B cell (primary cell): ENCODE data around the gene IL3RA. TPM values are rescaled to one million over a fixed set of nuclear protein-coding genes. Genes with fewer than 3 reads are reported as not detected.
A peak's percentile ranks its signal among the peaks of the same experiment; 100 is the strongest.

Experiments
- ATAC-seq: fragments of 200-7000 bp; cut with Tn5 transposase; one replicate; pipeline ENCODE4 v1.10.0; 2021; ENCODE audit warnings: low read depth, mild to moderate bottlenecking, moderate number of reproducible peaks, moderate library complexity
- CTCF ChIA-PET: fragments of 350-600 bp; sonication (Branson Sonifier 250); formaldehyde crosslinking; loops from one replicate; lab custom pipeline; 2021; ENCODE audit warnings: antibody characterized with exemption, inconsistent platforms; lab: Charles Lee
- POLR2A ChIA-PET: fragments of 350-600 bp; sonication (Branson Sonifier 250); formaldehyde crosslinking; loops from one replicate; lab custom pipeline; 2021; ENCODE audit warnings: antibody characterized with exemption; lab: Charles Lee
- DNase-seq: peaks from one replicate; pipeline ENCODE4 v3.0.0; 2013
- H2AFZ ChIP-seq: 2 replicates; pipeline ENCODE4 v1.6.1; 2012; ENCODE audit warnings: mild to moderate bottlenecking, low read depth, low read length; ENCODE audit not compliant: insufficient read depth, poor library complexity, severe bottlenecking
- H3K27ac ChIP-seq, 2 donors: 1 replicate in 1 of 2; 2 replicates in 1 of 2; pipeline ENCODE4 v1.5.1; 2012 to 2013; ENCODE audit warnings: low read length in 2 of 2, mild to moderate bottlenecking in 2 of 2, moderate library complexity in 1 of 2
- H3K27me3 ChIP-seq, 4 experiments: fragments of 200-600 bp in 1 of 4; sonication (generic) in 1 of 4; replicated peaks in 1 of 4; 1 replicate in 2 of 4; 2 replicates in 2 of 4; pipeline versions ENCODE4 v1.6.1 to v1.7.0; 2013 to 2016; ENCODE audit warnings: low read length in 3 of 4, mild to moderate bottlenecking in 2 of 4, mixed read lengths in 1 of 4, moderate library complexity in 1 of 4; ENCODE audit not compliant: insufficient read depth in 4 of 4, control insufficient read depth in 3 of 4; ENCODE audit errors: control extremely low read depth in 1 of 4
- H3K36me3 ChIP-seq, 2 experiments: replicated peaks in 1 of 2; 1 replicate in 1 of 2; 2 replicates in 1 of 2; pipeline versions ENCODE4 v1.6.1 to v1.7.1; 2013; ENCODE audit warnings: low read length in 1 of 2; ENCODE audit not compliant: insufficient read depth in 2 of 2, control insufficient read depth in 1 of 2; ENCODE audit errors: control extremely low read depth in 1 of 2, extremely low read depth in 1 of 2
- H3K4me1 ChIP-seq, 2 donors: fragments of 200-600 bp in 1 of 2; sonication (generic) in 1 of 2; 1 replicate in 1 of 2; 2 replicates in 1 of 2; pipeline versions ENCODE4 v1.5.1 to v1.6.1; 2013 to 2017; ENCODE audit warnings: low read length in 2 of 2; ENCODE audit not compliant: control insufficient read depth in 2 of 2, insufficient read depth in 2 of 2
- H3K4me2 ChIP-seq: replicated peaks from 2 replicates; pipeline ENCODE3; 2012; ENCODE audit warnings: mild to moderate bottlenecking, low read depth, low read length; ENCODE audit not compliant: poor library complexity, severe bottlenecking
- H3K4me3 ChIP-seq, 5 experiments: fragments of 200-600 bp in 1 of 5; sonication (generic) in 1 of 5; 1 replicate in 3 of 5; 2 replicates in 2 of 5; pipeline versions ENCODE4 v1.5.1 to v1.7.0; 2011 to 2016; ENCODE audit warnings: low read length in 4 of 5, mild to moderate bottlenecking in 4 of 5, low read depth in 2 of 5, control low read depth in 1 of 5, moderate library complexity in 1 of 5; ENCODE audit not compliant: insufficient read depth in 1 of 5; ENCODE audit errors: control extremely low read depth in 1 of 5, extremely low read depth in 1 of 5
- H3K79me2 ChIP-seq: fragments of 200-600 bp; sonication (generic); one replicate; pipeline ENCODE4 v1.6.0; 2016; ENCODE audit warnings: low read length; ENCODE audit not compliant: control insufficient read depth, insufficient read depth
- H3K9ac ChIP-seq: fragments of 200-600 bp; sonication (generic); 2 replicates; pipeline ENCODE4 v1.6.1; 2017; ENCODE audit warnings: mild to moderate bottlenecking, low read length, moderate library complexity
- H3K9me3 ChIP-seq, 3 donors: one replicate each; pipeline versions ENCODE4 v1.6.1 to v1.7.1; 2013; ENCODE audit warnings: low read length in 2 of 3; ENCODE audit not compliant: control insufficient read depth in 2 of 3, insufficient read depth in 1 of 3; ENCODE audit errors: control extremely low read depth in 1 of 3
- H4K20me1 ChIP-seq: 2 replicates; pipeline ENCODE4 v1.6.0; 2012; ENCODE audit warnings: mild to moderate bottlenecking, low read length; ENCODE audit not compliant: insufficient read depth, control insufficient read depth, poor library complexity, severe bottlenecking
- H3K27ac Mint-ChIP-seq: one replicate; pipeline ENCODE4 v1.8.0; 2021; ENCODE audit warnings: mixed read lengths
- H3K27me3 Mint-ChIP-seq: one replicate; pipeline ENCODE4 v1.8.0; 2021; ENCODE audit warnings: mixed read lengths
- H3K4me1 Mint-ChIP-seq: one replicate; pipeline ENCODE4 v1.8.0; 2021; ENCODE audit warnings: mixed read lengths
- H3K4me3 Mint-ChIP-seq: one replicate; pipeline ENCODE4 v1.8.0; 2021; ENCODE audit warnings: mixed read lengths
- H3K9me3 Mint-ChIP-seq: one replicate; pipeline ENCODE4 v1.8.0; 2022; ENCODE audit warnings: mixed read lengths; ENCODE audit not compliant: insufficient read depth
- CTCF ChIP-seq: fragments of 200-600 bp; IDR thresholded peaks from one replicate; pipeline ENCODE4 v1.8.0; 2022; ENCODE audit warnings: antibody characterized with exemption, mild to moderate bottlenecking
- EZH2 ChIP-seq: IDR thresholded peaks from 2 replicates; pipeline ENCODE4 v1.6.1; 2012; ENCODE audit warnings: borderline replicate concordance, low read depth, mild to moderate bottlenecking, moderate library complexity, low read length; ENCODE audit not compliant: insufficient read depth, poor library complexity, severe bottlenecking
- WGBS: methylation state at CpG from one replicate; pipeline ENCODE4 v1.1.5; 2013; ENCODE audit warnings: missing lambda C conversion rate; ENCODE audit not compliant: insufficient coverage; 5-methylcytosine and 5-hydroxymethylcytosine counted together
- intact Hi-C: fragments of 100-400 bp; cut with micrococcal nuclease; formaldehyde crosslinking; loops from one replicate; pipeline ENCODE4 v1.10.0; 2022
- polyA plus RNA-seq: library from polyadenylated mRNA; depleted of rRNA; stranded (reverse); fragments of >200 nt; gene quantifications from 2 replicates; pipeline ENCODE4 v1.2.3, GENCODE V29; 2012
- total RNA-seq, 2 donors: library from RNA; stranded (reverse); fragments of 120-200 nt in 1 of 2; gene quantifications; 1 replicate in 1 of 2; 2 replicates in 1 of 2; pipeline versions ENCODE4 v1.2.3 to v1.2.4, GENCODE V29; 2013 to 2022

Gene IL3RA
- total and polyA plus RNA-seq, 2 donors (not counting 1 experiment from before 2014, with no cell fraction given) = 1.6 to 31.6 TPM

- no peak overlapping the region for H3K9ac ChIP-seq
- H3K27me3 Mint-ChIP-seq = no peaks in the 10 kb centered on the region
- H3K4me3 ChIP-seq = no peak overlapping the region
- no peak overlapping the region for H3K4me2 ChIP-seq
- no peak overlapping the region for H3K27ac ChIP-seq
- H3K9me3 Mint-ChIP-seq = no peaks in the 10 kb centered on the region
- DNase-seq = no peak
- no peaks in the 10 kb centered on the region for H3K9me3 ChIP-seq
- no peaks in the 10 kb centered on the region for H3K27me3 ChIP-seq
- TF ChIP-seq CTCF (no peak), EZH2 (no peak)
- no peak overlapping the region for H3K4me3 Mint-ChIP-seq
- CTCF ChIA-PET = no interaction called here
- peaks cover 0 to 5% of the 10 kb centered on the region in 2 donors for H3K4me1 ChIP-seq
- H3K27ac Mint-ChIP-seq = no peak overlapping the region
- H3K36me3 ChIP-seq = peaks cover 9 to 51% of the 10 kb centered on the region in 2 experiments
- H3K79me2 ChIP-seq = peaks cover 5% of the 10 kb centered on the region
- H4K20me1 ChIP-seq = peaks cover 11% of the 10 kb centered on the region
- peaks cover 7% of the 10 kb centered on the region for H3K4me1 Mint-ChIP-seq
- ATAC-seq = no peak
- intact Hi-C loops = no loop called here
- no peak overlapping the region for H2AFZ ChIP-seq
- POLR2A ChIA-PET = no interaction called here
Observed at GRCh38 chrX:1407035-1407434, 70.5 kb downstream of the IL3RA start.

- POLR2A ChIA-PET = no interaction called here
- H2AFZ ChIP-seq = no peak overlapping the region
- no peak overlapping the region for H3K4me2 ChIP-seq
- H3K9ac ChIP-seq = no peak overlapping the region
- DNase-seq = no peak
- Mint-ChIP-seq H3K4me1 (peaks cover 7% of the 10 kb centered on the region), H3K9me3 (no peaks in the 10 kb centered on the region), H3K4me3 (no peak overlapping the region), H3K27ac (peak overlapping the region; percentile 28), H3K27me3 (no peaks in the 10 kb centered on the region)
- H3K4me1 ChIP-seq = peaks cover 0 to 5% of the 10 kb centered on the region in 2 donors
- TF ChIP-seq CTCF (no peak), EZH2 (no peak)
- peaks cover 0 to 4% (median 0%) of the 10 kb centered on the region in 3 donors for H3K9me3 ChIP-seq
- intact Hi-C loops = no loop called here
- CTCF ChIA-PET = no interaction called here
- WGBS = 80% methylated on average over 8 of the region's 12 CpGs
- no peaks in the 10 kb centered on the region for H4K20me1 ChIP-seq
- no peak overlapping the region for H3K4me3 ChIP-seq
- H3K79me2 ChIP-seq = no peaks in the 10 kb centered on the region
- H3K27me3 ChIP-seq = no peaks in the 10 kb centered on the region
- ATAC-seq = peak; percentile 58
- no peak overlapping the region for H3K27ac ChIP-seq
- H3K36me3 ChIP-seq = peaks cover 1 to 30% of the 10 kb centered on the region in 2 experiments
Observed at GRCh38 chrX:1411326-1411725, 74.7 kb downstream of the IL3RA start.
